H9 (cell line): ENCODE measurements around the gene ING1. TPM values are rescaled to one million over a fixed set of nuclear protein-coding genes. Genes with fewer than 3 reads are reported as not detected.

ENCODE experiments used
- DNase-seq: peaks from one replicate; pipeline ENCODE4 v3.0.0-alpha.2; 2017
- H2AFZ ChIP-seq: one replicate; pipeline ENCODE4 v1.6.1; 2013; ENCODE audit warnings: mild to moderate bottlenecking, low read length, control low read depth, moderate library complexity
- H2AK5ac ChIP-seq: 2 replicates; pipeline ENCODE4 v1.6.1; 2013; ENCODE audit warnings: low read length, control low read depth, mixed read lengths; ENCODE audit not compliant: insufficient read length
- H2BK120ac ChIP-seq: one replicate; pipeline ENCODE4 v1.6.1; 2013; ENCODE audit warnings: low read depth, mild to moderate bottlenecking, low read length, control low read depth, inconsistent platforms; ENCODE audit not compliant: poor library complexity, severe bottlenecking
- H2BK12ac ChIP-seq: 2 replicates; pipeline ENCODE4 v1.6.1; 2013; ENCODE audit warnings: low read length, control low read depth, mixed read lengths, low read depth; ENCODE audit not compliant: insufficient read length
- H2BK15ac ChIP-seq: 2 replicates; pipeline ENCODE4 v1.6.1; 2013; ENCODE audit warnings: low read depth, low read length, control low read depth
- H2BK20ac ChIP-seq: one replicate; pipeline ENCODE4 v1.6.1; 2013; ENCODE audit warnings: low read depth, mild to moderate bottlenecking, low read length, control low read depth, inconsistent platforms; ENCODE audit not compliant: poor library complexity, severe bottlenecking
- H2BK5ac ChIP-seq: 2 replicates; pipeline ENCODE4 v1.6.1; 2013; ENCODE audit warnings: low read length, control low read depth, mixed read lengths; ENCODE audit not compliant: insufficient read length
- H3K14ac ChIP-seq: 2 replicates; pipeline ENCODE4 v1.6.1; 2013; ENCODE audit warnings: low read length, control low read depth; ENCODE audit not compliant: insufficient read depth
- H3K18ac ChIP-seq: 2 replicates; pipeline ENCODE4 v1.6.1; 2013; ENCODE audit warnings: low read depth, mild to moderate bottlenecking, mixed read lengths, low read length, control low read depth; ENCODE audit not compliant: insufficient read length
- H3K23ac ChIP-seq: 2 replicates; pipeline ENCODE4 v1.6.1; 2013; ENCODE audit warnings: low read length, control low read depth, mixed read lengths, low read depth; ENCODE audit not compliant: insufficient read length
- H3K23me2 ChIP-seq: 2 replicates; pipeline ENCODE4 v1.6.1; 2013; ENCODE audit warnings: low read depth, mild to moderate bottlenecking, mixed read lengths, low read length, control low read depth; ENCODE audit not compliant: insufficient read length, poor library complexity, severe bottlenecking
- H3K27ac ChIP-seq: 2 replicates; pipeline ENCODE4 v1.5.1; 2013; ENCODE audit warnings: low read length, control low read depth, mixed read lengths, low read depth; ENCODE audit not compliant: insufficient read length
- H3K27me3 ChIP-seq: 2 replicates; pipeline ENCODE4 v1.6.1; 2013; ENCODE audit warnings: low read length, control low read depth, inconsistent platforms; ENCODE audit not compliant: insufficient read depth
- H3K4ac ChIP-seq: 2 replicates; pipeline ENCODE4 v1.6.1; 2013; ENCODE audit warnings: low read depth, mild to moderate bottlenecking, control low read depth, inconsistent platforms, low read length, moderate library complexity
- H3K4me1 ChIP-seq: 2 replicates; pipeline ENCODE4 v1.6.1; 2013; ENCODE audit warnings: low read length, control low read depth, inconsistent platforms; ENCODE audit not compliant: insufficient read depth
- H3K4me2 ChIP-seq: 2 replicates; pipeline ENCODE4 v1.6.1; 2013; ENCODE audit warnings: low read length, control low read depth, mixed read lengths; ENCODE audit not compliant: insufficient read length, insufficient read depth
- H3K56ac ChIP-seq: 2 replicates; pipeline ENCODE4 v1.6.1; 2013; ENCODE audit warnings: low read depth, mild to moderate bottlenecking, mixed read lengths, low read length, control low read depth; ENCODE audit not compliant: insufficient read length
- H3K79me1 ChIP-seq: 2 replicates; pipeline ENCODE4 v1.6.1; 2013; ENCODE audit warnings: low read depth, mild to moderate bottlenecking, moderate library complexity, low read length, control low read depth, inconsistent platforms; ENCODE audit not compliant: insufficient read depth, poor library complexity, severe bottlenecking
- H3K79me2 ChIP-seq: 2 replicates; pipeline ENCODE4 v1.6.1; 2013; ENCODE audit warnings: low read length, control low read depth, inconsistent platforms; ENCODE audit not compliant: insufficient read depth
- H3K9ac ChIP-seq: 2 replicates; pipeline ENCODE4 v1.6.1; 2013; ENCODE audit warnings: low read length, control low read depth, mixed read lengths; ENCODE audit not compliant: insufficient read length; ENCODE audit errors: extremely low read depth
- H3K9me3 ChIP-seq: one replicate; pipeline ENCODE4 v1.6.1; 2013; ENCODE audit warnings: low read depth, low read length, inconsistent platforms; ENCODE audit not compliant: control insufficient read depth
- H3T11ph ChIP-seq: one replicate; pipeline ENCODE4 v1.6.1; 2013; ENCODE audit warnings: mild to moderate bottlenecking, low read length, control low read depth, inconsistent platforms
- H4K20me1 ChIP-seq: one replicate; pipeline ENCODE4 v1.6.1; 2013; ENCODE audit not compliant: control insufficient read depth, insufficient read length, insufficient read depth
- H4K5ac ChIP-seq: 2 replicates; pipeline ENCODE4 v1.6.1; 2013; ENCODE audit warnings: low read depth, mild to moderate bottlenecking, mixed read lengths, low read length, control low read depth; ENCODE audit not compliant: insufficient read length
- H4K8ac ChIP-seq: replicated peaks from 2 replicates; pipeline ENCODE4 v1.6.1; 2013; ENCODE audit warnings: low read length, control low read depth, mixed read lengths, low read depth; ENCODE audit not compliant: insufficient read length
- H4K91ac ChIP-seq: 2 replicates; pipeline ENCODE4 v1.6.1; 2013; ENCODE audit warnings: low read depth, mild to moderate bottlenecking, moderate library complexity, mixed read lengths, low read length, control low read depth; ENCODE audit not compliant: insufficient read length
- H3K27ac Mint-ChIP-seq, 3 experiments: 2 replicates in 2 of 3; 3 replicates in 1 of 3; pipeline ENCODE4 v1.8.0; 2020 to 2021; ENCODE audit warnings: mixed read lengths in 3 of 3, mild to moderate bottlenecking in 1 of 3, moderate library complexity in 1 of 3
- H3K27me3 Mint-ChIP-seq: 2 replicates; pipeline ENCODE4 v1.8.0; 2021; ENCODE audit warnings: low read depth, mild to moderate bottlenecking, moderate library complexity, mixed read lengths
- H3K36me3 Mint-ChIP-seq, 3 experiments: 2 replicates in 2 of 3; 3 replicates in 1 of 3; pipeline ENCODE4 v1.8.0; 2020 to 2021; ENCODE audit warnings: low read depth in 3 of 3, mixed read lengths in 3 of 3; ENCODE audit not compliant: insufficient read depth in 1 of 3
- H3K4me1 Mint-ChIP-seq, 2 experiments: 2 replicates each; pipeline ENCODE4 v1.8.0; 2020; ENCODE audit warnings: mixed read lengths in 2 of 2
- H3K4me3 Mint-ChIP-seq, 2 experiments: 2 replicates in 1 of 2; 3 replicates in 1 of 2; pipeline ENCODE4 v1.8.0; 2020 to 2021; ENCODE audit warnings: mild to moderate bottlenecking in 2 of 2, mixed read lengths in 2 of 2, moderate library complexity in 1 of 2
- H3K9me3 Mint-ChIP-seq, 2 experiments: 2 replicates in 1 of 2; 3 replicates in 1 of 2; pipeline ENCODE4 v1.8.0; 2020; ENCODE audit warnings: mild to moderate bottlenecking in 2 of 2, mixed read lengths in 2 of 2, moderate library complexity in 1 of 2
- CTCF ChIP-seq: fragments of 200-600 bp; sonication (generic); conservative IDR thresholded peaks from 3 replicates; pipeline ENCODE4 v1.8.0; 2021; ENCODE audit warnings: antibody characterized with exemption, mild to moderate bottlenecking
- whole genome bisulfite sequencing: extraction: QIAGEN DNeasy Blood & Tissue Kit; methylation state at CpG from one replicate; pipeline ENCODE4 v1.1.7; 2013; ENCODE audit warnings: missing lambda C conversion rate, low lambda C conversion rate, mixed read lengths; ENCODE audit not compliant: insufficient read length; ENCODE audit errors: extremely low coverage; 5-methylcytosine and 5-hydroxymethylcytosine counted together
- total RNA-seq: library from RNA; stranded (reverse); gene quantifications from 2 replicates; pipeline ENCODE4 v1.2.1, GENCODE V29; 2021

ING1 gene
- total RNA-seq, 1 experiment from 2014 or later, result 17.3 TPM

GRCh38 chr13:110682746-110683145 lies 30.8 kb upstream of the ING1 start:
- Histone ChIP-seq H2BK15ac (no peak overlapping the region), H2AFZ (no peak overlapping the region), H2BK20ac (no peak overlapping the region), H3K79me2 (no peaks in the 10 kb centered on the region), H4K5ac (no peak overlapping the region), H4K91ac (no peak overlapping the region), H3K14ac (no peak overlapping the region), H3K4me1 (no peaks in the 10 kb centered on the region), H3K9ac (no peak overlapping the region), H2AK5ac (no peak overlapping the region), H4K20me1 (no peaks in the 10 kb centered on the region), H3T11ph (no peak overlapping the region), H3K27ac (no peak overlapping the region), H3K18ac (no peak overlapping the region), H4K8ac (no peak overlapping the region), H3K9me3 (no peaks in the 10 kb centered on the region), H3K23ac (no peak overlapping the region), H3K56ac (no peak overlapping the region), H3K27me3 (no peaks in the 10 kb centered on the region), H3K4me2 (no peak overlapping the region), H2BK120ac (no peak overlapping the region), H3K79me1 (no peaks in the 10 kb centered on the region), H2BK5ac (no peak overlapping the region), H3K4ac (no peak overlapping the region), H3K23me2 (no peaks in the 10 kb centered on the region), H2BK12ac (no peak overlapping the region)
- no peak overlapping the region for H3K4me3 Mint-ChIP-seq
- H3K4me1 Mint-ChIP-seq, result no peaks in the 10 kb centered on the region
- DNase-seq, result no peak
- H3K27ac Mint-ChIP-seq, result no peak overlapping the region
- no peaks in the 10 kb centered on the region for H3K9me3 Mint-ChIP-seq
- WGBS, result no CpG with 5 or more reads among the region's 12 CpGs
- peaks cover 24 to 74% (median 57%) of the 10 kb centered on the region in 3 experiments; a peak in 6 of 7 replicates for H3K36me3 Mint-ChIP-seq
- TF ChIP-seq CTCF, result no peak
- no peaks in the 10 kb centered on the region for H3K27me3 Mint-ChIP-seq
